HEK293 (cell line): ENCODE measurements around the gene COBL.

ENCODE experiments used
- CTCF ChIA-PET: fragments of 350-600 bp; formaldehyde crosslinking; extraction: SDS; loops from one replicate; lab custom pipeline; 2021; ENCODE audit warnings: antibody characterized with exemption; lab: Yijun Ruan, JAX
- POLR2A ChIA-PET: fragments of 300-600 bp; formaldehyde crosslinking; extraction: SDS; loops from one replicate; lab custom pipeline; 2020; ENCODE audit warnings: antibody characterized with exemption, inconsistent platforms; lab: Yijun Ruan, JAX
- H3K27ac ChIP-seq: fragments of 200-500 bp; sonication (Bioruptor generic); 2 replicates; pipeline ENCODE4 v1.5.1; 2014; ENCODE audit warnings: low read depth, low read length, control low read depth, inconsistent platforms; ENCODE audit errors: extremely low read depth
- H3K36me3 ChIP-seq, 2 experiments: fragments of 200-500 bp in 1 of 2; sonication (Bioruptor generic) in 1 of 2; 1 replicate in 1 of 2; 2 replicates in 1 of 2; pipeline ENCODE4 v1.5.1; 2014 to 2017; ENCODE audit warnings: inconsistent platforms in 2 of 2, low read length in 2 of 2; ENCODE audit not compliant: control insufficient read depth in 2 of 2, insufficient read depth in 1 of 2
- H3K4me1 ChIP-seq: fragments of 200-500 bp; sonication (Bioruptor generic); 2 replicates; pipeline ENCODE4 v1.5.1; 2014; ENCODE audit warnings: mild to moderate bottlenecking, low read length, inconsistent platforms; ENCODE audit not compliant: control insufficient read depth, insufficient read depth
- H3K4me3 ChIP-seq: 2 replicates; pipeline ENCODE4 v1.5.1; 2011; ENCODE audit warnings: low read depth, mild to moderate bottlenecking, control low read depth, low read length, moderate library complexity
- H3K9me3 ChIP-seq: fragments of 200-500 bp; sonication (Bioruptor generic); 2 replicates; pipeline ENCODE4 v1.5.1; 2014; ENCODE audit warnings: low read depth, low read length, inconsistent platforms; ENCODE audit not compliant: control insufficient read depth, insufficient read depth
- GLI4 ChIP-seq: fragments of 450-650 bp; formaldehyde crosslinking; IDR thresholded peaks from 2 replicates; pipeline ENCODE4 v1.5.1; 2016; ENCODE audit warnings: missing biosample characterization, missing genetic modification characterization
- KLF16 ChIP-seq: fragments of 450-650 bp; formaldehyde crosslinking; IDR thresholded peaks from 2 replicates; pipeline ENCODE4 v1.5.1; 2017; ENCODE audit warnings: missing biosample characterization, missing genetic modification characterization
- MEIS1 ChIP-seq: sonication (generic); formaldehyde crosslinking; IDR thresholded peaks from 2 replicates; pipeline ENCODE4 v1.8.1; 2022; ENCODE audit warnings: missing genetic modification reagents, mild to moderate bottlenecking, borderline replicate concordance
- MYNN ChIP-seq: fragments of 450-650 bp; formaldehyde crosslinking; IDR thresholded peaks from 2 replicates; pipeline ENCODE4 v1.5.1; 2016; ENCODE audit warnings: missing biosample characterization, missing genetic modification characterization, borderline replicate concordance
- ZBTB48 ChIP-seq: fragments of 450-650 bp; formaldehyde crosslinking; IDR thresholded peaks from 2 replicates; pipeline ENCODE4 v1.5.1; 2016; ENCODE audit warnings: missing biosample characterization, missing genetic modification characterization
- ZNF114 ChIP-seq: fragments of 450-650 bp; formaldehyde crosslinking; IDR thresholded peaks from 2 replicates; pipeline ENCODE4 v1.5.0; 2017; ENCODE audit warnings: missing biosample characterization, missing genetic modification characterization
- ZNF121 ChIP-seq: fragments of 450-650 bp; formaldehyde crosslinking; IDR thresholded peaks from 2 replicates; pipeline ENCODE4 v1.5.1; 2016; ENCODE audit warnings: missing biosample characterization, missing genetic modification characterization
- ZNF16 ChIP-seq: fragments of 450-650 bp; formaldehyde crosslinking; IDR thresholded peaks from 2 replicates; pipeline ENCODE4 v1.5.1; 2016; ENCODE audit warnings: low read depth, missing biosample characterization, missing genetic modification characterization
- ZNF292 ChIP-seq: fragments of 450-650 bp; formaldehyde crosslinking; IDR thresholded peaks from 2 replicates; pipeline ENCODE4 v1.5.1; 2016; ENCODE audit warnings: low read depth, missing biosample characterization, missing genetic modification characterization, borderline replicate concordance
- ZNF311 ChIP-seq: fragments of 450-650 bp; formaldehyde crosslinking; IDR thresholded peaks from 2 replicates; pipeline ENCODE4 v1.5.1; 2017; ENCODE audit warnings: missing biosample characterization, missing genetic modification characterization, borderline replicate concordance
- ZNF391 ChIP-seq: fragments of 450-650 bp; formaldehyde crosslinking; IDR thresholded peaks from 2 replicates; pipeline ENCODE4 v1.5.1; 2016; ENCODE audit warnings: low read depth, missing biosample characterization, missing genetic modification characterization, borderline replicate concordance
- ZNF426 ChIP-seq: fragments of 450-650 bp; formaldehyde crosslinking; IDR thresholded peaks from 2 replicates; pipeline ENCODE4 v1.5.1; 2017; ENCODE audit warnings: missing biosample characterization, missing genetic modification characterization, mild to moderate bottlenecking, inconsistent platforms, moderate library complexity
- ZNF629 ChIP-seq: fragments of 450-650 bp; formaldehyde crosslinking; IDR thresholded peaks from 2 replicates; pipeline ENCODE4 v1.5.1; 2017; ENCODE audit warnings: missing biosample characterization, missing genetic modification characterization
- ZNF747 ChIP-seq: fragments of 450-650 bp; formaldehyde crosslinking; IDR thresholded peaks from 2 replicates; pipeline ENCODE4 v1.5.1; 2016; ENCODE audit warnings: missing biosample characterization, missing genetic modification characterization
- TF ChIP-seq, protein P1 (sequence below): fragments of 450-650 bp; formaldehyde crosslinking; IDR thresholded peaks from 2 replicates; pipeline ENCODE4 v1.5.1; 2017; ENCODE audit warnings: missing biosample characterization, missing genetic modification characterization
- TF ChIP-seq, protein P2 (sequence below): fragments of 450-650 bp; formaldehyde crosslinking; IDR thresholded peaks from 2 replicates; pipeline ENCODE4 v1.5.1; 2016; ENCODE audit warnings: missing biosample characterization, missing genetic modification characterization
- TF ChIP-seq, protein P3 (sequence below): fragments of 450-650 bp; formaldehyde crosslinking; IDR thresholded peaks from 2 replicates; pipeline ENCODE4 v1.5.1; 2017; ENCODE audit warnings: missing biosample characterization, mild to moderate bottlenecking, missing genetic modification characterization, moderate library complexity
- TF ChIP-seq, protein P4 (sequence below): fragments of 450-650 bp; formaldehyde crosslinking; IDR thresholded peaks from 2 replicates; pipeline ENCODE4 v1.5.1; 2016; ENCODE audit warnings: missing biosample characterization, missing genetic modification characterization
- TF ChIP-seq, protein P5 (sequence below): fragments of 450-650 bp; formaldehyde crosslinking; IDR thresholded peaks from 2 replicates; pipeline ENCODE4 v1.5.1; 2016; ENCODE audit warnings: missing biosample characterization, missing genetic modification characterization

The COBL gene

DNA sequence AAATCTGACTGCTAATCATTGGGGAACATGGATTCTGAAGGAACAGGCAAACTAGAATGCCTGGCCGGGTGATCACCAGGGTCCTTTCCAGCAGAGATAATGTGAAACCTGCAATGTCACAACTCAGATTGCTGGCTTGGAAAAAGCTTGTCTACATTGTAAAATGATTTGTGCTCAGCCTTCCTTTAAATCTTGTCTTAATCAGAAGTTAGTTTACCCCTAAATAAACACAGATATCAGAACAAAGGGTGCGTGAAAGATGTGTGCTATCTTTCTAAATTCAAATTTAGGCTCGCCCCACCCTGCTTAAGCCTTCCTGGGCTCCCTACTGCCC lies 26.3 kb downstream of the COBL start:
- Histone ChIP-seq H3K4me3 (no peak overlapping the region), H3K36me3 (no peaks in the 10 kb centered on the region), H3K9me3 (no peaks in the 10 kb centered on the region), H3K27ac (no peak overlapping the region), H3K4me1 (peaks cover 10% of the 10 kb centered on the region)
- no peak for TF ChIP-seq ZNF311 (tag by site-specific recombination)
- TF ChIP-seq ZNF121 (tag by site-specific recombination) = no peak
- TF ChIP-seq ZNF16 (tag by site-specific recombination) = 0 out of 2 replicates have a peak, but pooled peaks have one; percentile 14
- TF ChIP-seq, protein P1, sequence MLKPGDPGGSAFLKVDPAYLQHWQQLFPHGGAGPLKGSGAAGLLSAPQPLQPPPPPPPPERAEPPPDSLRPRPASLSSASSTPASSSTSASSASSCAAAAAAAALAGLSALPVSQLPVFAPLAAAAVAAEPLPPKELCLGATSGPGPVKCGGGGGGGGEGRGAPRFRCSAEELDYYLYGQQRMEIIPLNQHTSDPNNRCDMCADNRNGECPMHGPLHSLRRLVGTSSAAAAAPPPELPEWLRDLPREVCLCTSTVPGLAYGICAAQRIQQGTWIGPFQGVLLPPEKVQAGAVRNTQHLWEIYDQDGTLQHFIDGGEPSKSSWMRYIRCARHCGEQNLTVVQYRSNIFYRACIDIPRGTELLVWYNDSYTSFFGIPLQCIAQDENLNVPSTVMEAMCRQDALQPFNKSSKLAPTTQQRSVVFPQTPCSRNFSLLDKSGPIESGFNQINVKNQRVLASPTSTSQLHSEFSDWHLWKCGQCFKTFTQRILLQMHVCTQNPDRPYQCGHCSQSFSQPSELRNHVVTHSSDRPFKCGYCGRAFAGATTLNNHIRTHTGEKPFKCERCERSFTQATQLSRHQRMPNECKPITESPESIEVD (tag by site-specific recombination) = no peak
- ChIA-PET POLR2A (no interaction called here), CTCF (interaction anchor here (0.6 to 0.7 kb wide), 2 partner anchors 913 to 999 kb away, joined by 3 to 4 read pairs; no protein-coding TSS in a partner anchor)

DNA sequence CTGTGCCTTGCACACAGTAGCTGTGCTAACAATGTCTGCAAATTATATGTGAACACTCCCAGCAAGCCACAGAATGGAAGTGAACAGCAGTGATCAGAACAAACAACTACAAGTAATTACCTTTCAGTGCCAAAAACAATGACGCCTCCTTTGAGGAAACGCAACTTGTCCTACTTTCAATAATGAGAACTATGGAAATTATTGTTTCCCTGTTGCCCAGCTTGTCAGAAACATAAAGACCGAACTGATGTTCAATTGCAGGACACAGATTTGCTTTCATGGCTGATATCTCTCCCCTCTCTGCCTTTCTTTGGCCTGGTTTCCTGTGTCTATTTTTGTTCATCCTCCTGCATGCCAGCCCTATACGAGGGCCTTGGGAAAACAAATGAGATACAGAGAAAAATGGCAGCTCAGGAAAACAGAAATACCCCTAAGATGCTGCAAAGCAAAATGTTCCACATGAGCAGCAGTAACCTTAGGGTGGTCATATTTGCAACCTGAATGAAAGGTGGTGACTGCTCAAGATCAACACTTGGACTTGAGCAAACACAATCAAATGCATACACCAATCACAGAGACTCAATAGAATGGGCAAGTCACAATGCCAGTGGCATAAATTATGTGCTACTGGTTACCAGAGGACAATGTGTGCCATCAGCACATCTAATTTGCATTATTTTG lies 26.8 kb downstream of the COBL start:
- H3K36me3 ChIP-seq = no peaks in the 10 kb centered on the region
- H3K4me1 ChIP-seq = peaks cover 8% of the 10 kb centered on the region
- no peak overlapping the region for H3K4me3 ChIP-seq
- no peaks in the 10 kb centered on the region for H3K9me3 ChIP-seq
- TF ChIP-seq, protein P2, sequence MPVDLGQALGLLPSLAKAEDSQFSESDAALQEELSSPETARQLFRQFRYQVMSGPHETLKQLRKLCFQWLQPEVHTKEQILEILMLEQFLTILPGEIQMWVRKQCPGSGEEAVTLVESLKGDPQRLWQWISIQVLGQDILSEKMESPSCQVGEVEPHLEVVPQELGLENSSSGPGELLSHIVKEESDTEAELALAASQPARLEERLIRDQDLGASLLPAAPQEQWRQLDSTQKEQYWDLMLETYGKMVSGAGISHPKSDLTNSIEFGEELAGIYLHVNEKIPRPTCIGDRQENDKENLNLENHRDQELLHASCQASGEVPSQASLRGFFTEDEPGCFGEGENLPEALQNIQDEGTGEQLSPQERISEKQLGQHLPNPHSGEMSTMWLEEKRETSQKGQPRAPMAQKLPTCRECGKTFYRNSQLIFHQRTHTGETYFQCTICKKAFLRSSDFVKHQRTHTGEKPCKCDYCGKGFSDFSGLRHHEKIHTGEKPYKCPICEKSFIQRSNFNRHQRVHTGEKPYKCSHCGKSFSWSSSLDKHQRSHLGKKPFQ (tag by site-specific recombination) = no peak
- TF ChIP-seq GLI4 (tag by site-specific recombination) (no peak), ZNF426 (tag by site-specific recombination) (no peak), ZNF629 (tag by site-specific recombination) (no peak), ZNF114 (tag by site-specific recombination) (no peak), KLF16 (tag by site-specific recombination) (no peak), ZNF391 (no peak), ZBTB48 (tag by site-specific recombination) (no peak), MEIS1 (CRISPR knock-in tag) (no peak), ZNF747 (tag by site-specific recombination) (no peak), ZNF292 (tag by site-specific recombination) (no peak), MYNN (tag by site-specific recombination) (no peak)
- TF ChIP-seq, protein P3, sequence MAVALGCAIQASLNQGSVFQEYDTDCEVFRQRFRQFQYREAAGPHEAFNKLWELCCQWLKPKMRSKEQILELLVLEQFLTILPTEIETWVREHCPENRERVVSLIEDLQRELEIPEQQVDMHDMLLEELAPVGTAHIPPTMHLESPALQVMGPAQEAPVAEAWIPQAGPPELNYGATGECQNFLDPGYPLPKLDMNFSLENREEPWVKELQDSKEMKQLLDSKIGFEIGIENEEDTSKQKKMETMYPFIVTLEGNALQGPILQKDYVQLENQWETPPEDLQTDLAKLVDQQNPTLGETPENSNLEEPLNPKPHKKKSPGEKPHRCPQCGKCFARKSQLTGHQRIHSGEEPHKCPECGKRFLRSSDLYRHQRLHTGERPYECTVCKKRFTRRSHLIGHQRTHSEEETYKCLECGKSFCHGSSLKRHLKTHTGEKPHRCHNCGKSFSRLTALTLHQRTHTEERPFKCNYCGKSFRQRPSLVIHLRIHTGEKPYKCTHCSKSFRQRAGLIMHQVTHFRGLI = no peak
- TF ChIP-seq, protein P4, sequence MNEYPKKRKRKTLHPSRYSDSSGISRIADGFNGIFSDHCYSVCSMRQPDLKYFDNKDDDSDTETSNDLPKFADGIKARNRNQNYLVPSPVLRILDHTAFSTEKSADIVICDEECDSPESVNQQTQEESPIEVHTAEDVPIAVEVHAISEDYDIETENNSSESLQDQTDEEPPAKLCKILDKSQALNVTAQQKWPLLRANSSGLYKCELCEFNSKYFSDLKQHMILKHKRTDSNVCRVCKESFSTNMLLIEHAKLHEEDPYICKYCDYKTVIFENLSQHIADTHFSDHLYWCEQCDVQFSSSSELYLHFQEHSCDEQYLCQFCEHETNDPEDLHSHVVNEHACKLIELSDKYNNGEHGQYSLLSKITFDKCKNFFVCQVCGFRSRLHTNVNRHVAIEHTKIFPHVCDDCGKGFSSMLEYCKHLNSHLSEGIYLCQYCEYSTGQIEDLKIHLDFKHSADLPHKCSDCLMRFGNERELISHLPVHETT (tag by site-specific recombination) = no peak
- TF ChIP-seq, protein P5, sequence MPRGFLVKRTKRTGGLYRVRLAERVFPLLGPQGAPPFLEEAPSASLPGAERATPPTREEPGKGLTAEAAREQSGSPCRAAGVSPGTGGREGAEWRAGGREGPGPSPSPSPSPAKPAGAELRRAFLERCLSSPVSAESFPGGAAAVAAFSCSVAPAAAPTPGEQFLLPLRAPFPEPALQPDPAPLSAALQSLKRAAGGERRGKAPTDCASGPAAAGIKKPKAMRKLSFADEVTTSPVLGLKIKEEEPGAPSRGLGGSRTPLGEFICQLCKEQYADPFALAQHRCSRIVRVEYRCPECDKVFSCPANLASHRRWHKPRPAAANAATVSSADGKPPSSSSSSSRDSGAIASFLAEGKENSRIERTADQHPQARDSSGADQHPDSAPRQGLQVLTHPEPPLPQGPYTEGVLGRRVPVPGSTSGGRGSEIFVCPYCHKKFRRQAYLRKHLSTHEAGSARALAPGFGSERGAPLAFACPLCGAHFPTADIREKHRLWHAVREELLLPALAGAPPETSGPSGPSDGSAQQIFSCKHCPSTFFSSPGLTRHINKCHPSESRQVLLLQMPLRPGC (tag by site-specific recombination) = no peak
- TF ChIP-seq, protein P1 (tag by site-specific recombination) = no peak
- POLR2A ChIA-PET = no interaction called here
- CTCF ChIA-PET = interaction anchor here (0.6 kb wide), 1 partner anchor 999 kb away, joined by 3 read pairs; no protein-coding TSS in a partner anchor
- H3K27ac ChIP-seq = no peak overlapping the region
